Naive thymus-derived CD4-positive, alpha-beta T cell (primary cell): ENCODE results near the gene CFAP410. TPM values are rescaled to one million over a fixed set of nuclear protein-coding genes. Genes with fewer than 3 reads are reported as not detected.

Source experiments
- ATAC-seq: fragments of 150-1000 bp; cut with Tn5 transposase; 2 replicates; pipeline ENCODE4 v1.10.0; 2021; ENCODE audit warnings: mild to moderate bottlenecking, moderate library complexity
- CTCF ChIA-PET: fragments of 350-600 bp; sonication (Branson Sonifier 250); formaldehyde crosslinking; loops from one replicate; lab custom pipeline; 2021; ENCODE audit warnings: antibody characterized with exemption; lab: Charles Lee
- POLR2A ChIA-PET: fragments of 350-600 bp; sonication (Branson Sonifier 250); formaldehyde crosslinking; loops from one replicate; lab custom pipeline; 2021; ENCODE audit warnings: antibody characterized with exemption, inconsistent platforms; lab: Charles Lee
- DNase-seq, 9 donors: peaks; one replicate each; pipeline versions ENCODE4 v3.0.0 to v3.0.0-alpha.2; 2020 to 2022; ENCODE audit warnings: mixed read lengths in 1 of 9
- H3K27ac ChIP-seq: one replicate; pipeline ENCODE4 v1.7.0; 2013; ENCODE audit warnings: mild to moderate bottlenecking, low read depth, low read length, moderate library complexity
- H3K27me3 ChIP-seq, 2 donors: one replicate each; pipeline ENCODE4 v1.7.0; 2013; ENCODE audit warnings: low read length in 2 of 2, mild to moderate bottlenecking in 2 of 2, moderate library complexity in 2 of 2; ENCODE audit not compliant: control insufficient read depth in 2 of 2, insufficient read depth in 2 of 2
- H3K36me3 ChIP-seq, 3 experiments: 1 replicate in 2 of 3; 2 replicates in 1 of 3; pipeline ENCODE4 v1.7.0; 2013; ENCODE audit warnings: low read length in 3 of 3, mild to moderate bottlenecking in 3 of 3, moderate library complexity in 1 of 3; ENCODE audit not compliant: insufficient read depth in 3 of 3, control insufficient read depth in 2 of 3
- H3K4me1 ChIP-seq, 2 donors: one replicate each; pipeline ENCODE4 v1.7.0; 2013; ENCODE audit warnings: low read length in 2 of 2, mild to moderate bottlenecking in 2 of 2, moderate library complexity in 1 of 2; ENCODE audit not compliant: control insufficient read depth in 2 of 2, insufficient read depth in 2 of 2
- H3K4me3 ChIP-seq: 2 replicates; pipeline ENCODE4 v1.7.0; 2013; ENCODE audit warnings: mild to moderate bottlenecking, low read length
- H3K9me3 ChIP-seq, 3 experiments: 1 replicate in 2 of 3; 2 replicates in 1 of 3; pipeline ENCODE4 v1.7.0; 2013; ENCODE audit warnings: low read length in 3 of 3; ENCODE audit not compliant: control insufficient read depth in 2 of 3
- H3K27ac Mint-ChIP-seq, 9 donors: one replicate each; pipeline ENCODE4 v1.8.0; 2020 to 2022; ENCODE audit warnings: mixed read lengths in 9 of 9, mild to moderate bottlenecking in 8 of 9, moderate library complexity in 5 of 9, inconsistent platforms in 2 of 9
- H3K27me3 Mint-ChIP-seq, 5 donors: one replicate each; pipeline ENCODE4 v1.8.0; 2021 to 2022; ENCODE audit warnings: mixed read lengths in 5 of 5, mild to moderate bottlenecking in 1 of 5
- H3K36me3 Mint-ChIP-seq, 5 donors: one replicate each; pipeline ENCODE4 v1.8.0; 2020 to 2022; ENCODE audit warnings: mixed read lengths in 5 of 5, mild to moderate bottlenecking in 3 of 5, inconsistent platforms in 1 of 5
- H3K4me1 Mint-ChIP-seq, 7 donors: one replicate each; pipeline ENCODE4 v1.8.0; 2020 to 2022; ENCODE audit warnings: mixed read lengths in 7 of 7, mild to moderate bottlenecking in 3 of 7, inconsistent platforms in 1 of 7
- H3K4me3 Mint-ChIP-seq, 10 donors: one replicate each; pipeline ENCODE4 v1.8.0; 2020 to 2022; ENCODE audit warnings: mild to moderate bottlenecking in 10 of 10, mixed read lengths in 10 of 10, moderate library complexity in 6 of 10, inconsistent platforms in 2 of 10
- H3K9me3 Mint-ChIP-seq, 11 donors: one replicate each; pipeline ENCODE4 v1.8.0; 2020 to 2022; ENCODE audit warnings: mixed read lengths in 11 of 11, mild to moderate bottlenecking in 4 of 11, inconsistent platforms in 1 of 11, moderate library complexity in 1 of 11
- intact Hi-C, 2 donors: fragments of 100-400 bp; cut with micrococcal nuclease; formaldehyde crosslinking; loops; one replicate each; pipeline ENCODE4 v1.15.1; 2023
- polyA plus RNA-seq, 2 donors: library from polyadenylated mRNA; unstranded; fragments of 300-500 nt; fragmentation: Illumina TruSeq; gene quantifications; one replicate each; pipeline ENCODE4 v1.2.3, GENCODE V29; 2021
- total RNA-seq, 6 experiments: library from RNA in 5 of 6; stranded (reverse) in 5 of 6; gene quantifications; 1 replicate in 5 of 6; 2 replicates in 1 of 6; pipeline ENCODE4 v1.2.3 and lab custom pipeline; 2021 to 2026

CFAP410 gene
- total and polyA plus RNA-seq, 7 experiments from 2014 or later, result 20.8 to 66.7 (median 46.9) TPM

- peak within 1 kb of the TSS; percentile 55 for H3K27ac ChIP-seq
- H3K27ac Mint-ChIP-seq, result peak within 1 kb of the TSS; percentile 57 to 85 (median 72)
- H3K4me3 ChIP-seq, result peak within 1 kb of the TSS; percentile 40
- H3K27me3 ChIP-seq, result no peaks in the 10 kb centered on the region
- H3K4me3 Mint-ChIP-seq, result peak within 1 kb of the TSS; percentile 78 to 90 (median 84)
- H3K9me3 Mint-ChIP-seq, result peaks cover 0 to 2% (median 0%) of the 10 kb centered on the region in 11 donors
- ChIA-PET CTCF (interaction anchor here (0.7 kb wide), 1 partner anchor 13 kb away, joined by 3 read pairs; no protein-coding TSS in a partner anchor), POLR2A (interaction anchor here (1.0 to 3.5 kb wide), 3 partner anchors 11 to 27 kb away, joined by 3 to 37 read pairs (median 5); partner anchors contain the start of gene CFAP410)
- peaks cover 33 to 59% (median 51%) of the 10 kb centered on the region in 7 donors for H3K4me1 Mint-ChIP-seq
- peaks cover 0 to 20% (median 0%) of the 10 kb centered on the region in 5 donors for H3K27me3 Mint-ChIP-seq
- H3K36me3 Mint-ChIP-seq, result peaks cover 0 to 35% (median 3%) of the 10 kb centered on the region in 5 donors
- ATAC-seq (peak; percentile 86), DNase-seq (peak in 5 of 9 donors; percentile 44 to 61 (median 54))
- intact Hi-C loops, result no loop called here
- H3K4me1 ChIP-seq, result peaks cover 16 to 38% of the 10 kb centered on the region in 2 donors
- no peaks in the 10 kb centered on the region for H3K36me3 ChIP-seq
- H3K9me3 ChIP-seq, result no peaks in the 10 kb centered on the region
These were observed 14.2 kb upstream of the CFAP410 start, which contains the start of gene TRPM2 for GRCh38 chr21:44353191-44353970. Gene TRPM2, plus strand, starts transcription at chr21:44353621. Its CDS starts 80 bp downstream, at chr21:44353701.

- H3K27me3 Mint-ChIP-seq, result peaks cover 0 to 26% (median 0%) of the 10 kb centered on the region in 5 donors
- ChIA-PET POLR2A (interaction anchor here (1.4 to 3.5 kb wide), 2 partner anchors 13 to 26 kb away, joined by 3 to 37 read pairs; partner anchors contain the start of gene CFAP410), CTCF (no interaction called here)
- peak overlapping the region; percentile 45 to 90 (median 84) for H3K4me3 Mint-ChIP-seq
- no peaks in the 10 kb centered on the region for H3K36me3 ChIP-seq
- peaks cover 33 to 61% (median 54%) of the 10 kb centered on the region in 7 donors for H3K4me1 Mint-ChIP-seq
- H3K27ac ChIP-seq, result no peak overlapping the region
- H3K4me3 ChIP-seq, result no peak overlapping the region
- peak overlapping the region in 1 of 9 donors; percentile 14 for H3K27ac Mint-ChIP-seq
- ATAC-seq, result no peak
- H3K27me3 ChIP-seq, result no peaks in the 10 kb centered on the region
- no peak for DNase-seq
- peaks cover 16 to 38% of the 10 kb centered on the region in 2 donors for H3K4me1 ChIP-seq
- H3K36me3 Mint-ChIP-seq, result peaks cover 0 to 29% (median 3%) of the 10 kb centered on the region in 5 donors
- H3K9me3 Mint-ChIP-seq, result peaks cover 0 to 2% (median 0%) of the 10 kb centered on the region in 11 donors
- H3K9me3 ChIP-seq, result no peaks in the 10 kb centered on the region
- intact Hi-C loops, result no loop called here
These were observed 13.2 kb upstream of the CFAP410 start for GRCh38 chr21:44352253-44352860.

GRCh38 chr21:44351535-44352252, 12.5 kb upstream of the CFAP410 start:
- ChIA-PET POLR2A (no interaction called here), CTCF (no interaction called here)
- intact Hi-C loops, result no loop called here
- H3K4me1 ChIP-seq, result peaks cover 16 to 38% of the 10 kb centered on the region in 2 donors
- Mint-ChIP-seq H3K36me3 (peaks cover 0 to 24% (median 2%) of the 10 kb centered on the region in 5 donors), H3K27me3 (peaks cover 0 to 31% (median 0%) of the 10 kb centered on the region in 5 donors), H3K4me3 (peak overlapping the region in 5 of 10 donors; percentile 37 to 86 (median 83)), H3K27ac (peak overlapping the region in 1 of 9 donors; percentile 14), H3K9me3 (peaks cover 0 to 2% (median 0%) of the 10 kb centered on the region in 11 donors), H3K4me1 (peaks cover 33 to 59% (median 55%) of the 10 kb centered on the region in 7 donors)
- no peaks in the 10 kb centered on the region for H3K27me3 ChIP-seq
- ATAC-seq, result no peak
- H3K36me3 ChIP-seq, result no peaks in the 10 kb centered on the region
- H3K27ac ChIP-seq, result no peak overlapping the region
- no peak for DNase-seq
- no peak overlapping the region for H3K4me3 ChIP-seq
- no peaks in the 10 kb centered on the region for H3K9me3 ChIP-seq

GRCh38 chr21:44350773-44351481, 11.7 kb upstream of the CFAP410 start:
- Histone ChIP-seq H3K4me3 (no peak overlapping the region), H3K4me1 (peaks cover 16 to 38% of the 10 kb centered on the region in 2 donors), H3K27ac (no peak overlapping the region), H3K36me3 (no peaks in the 10 kb centered on the region), H3K9me3 (no peaks in the 10 kb centered on the region), H3K27me3 (no peaks in the 10 kb centered on the region)
- ChIA-PET POLR2A (no interaction called here), CTCF (no interaction called here)
- DNase-seq, result no peak
- H3K36me3 Mint-ChIP-seq, result peaks cover 0 to 18% (median 0%) of the 10 kb centered on the region in 5 donors
- intact Hi-C loops, result no loop called here
- peaks cover 0 to 2% (median 0%) of the 10 kb centered on the region in 11 donors for H3K9me3 Mint-ChIP-seq
- H3K4me1 Mint-ChIP-seq, result peaks cover 33 to 52% (median 47%) of the 10 kb centered on the region in 7 donors
- no peak overlapping the region for H3K27ac Mint-ChIP-seq
- H3K4me3 Mint-ChIP-seq, result peak overlapping the region in 5 of 10 donors; percentile 9 to 61 (median 45)
- H3K27me3 Mint-ChIP-seq, result peaks cover 0 to 39% (median 0%) of the 10 kb centered on the region in 5 donors
- no peak for ATAC-seq

- peaks cover 16 to 31% of the 10 kb centered on the region in 2 donors for H3K4me1 ChIP-seq
These were observed 10.9 kb upstream of the CFAP410 start for GRCh38 chr21:44349847-44350772.

More at GRCh38 chr21:44349847-44350772, 10.9 kb upstream of the CFAP410 start:
- ATAC-seq (no peak), DNase-seq (no peak)
- intact Hi-C loops, result no loop called here
- ChIA-PET CTCF (no interaction called here), POLR2A (no interaction called here)
- Mint-ChIP-seq H3K9me3 (no peaks in the 10 kb centered on the region), H3K4me3 (peak overlapping the region in 1 of 10 donors; percentile 68), H3K27me3 (peaks cover 0 to 41% (median 0%) of the 10 kb centered on the region in 5 donors), H3K4me1 (peaks cover 27 to 44% (median 39%) of the 10 kb centered on the region in 7 donors), H3K36me3 (peaks cover 0 to 12% (median 0%) of the 10 kb centered on the region in 5 donors), H3K27ac (no peak overlapping the region)
- no peaks in the 10 kb centered on the region for H3K27me3 ChIP-seq
- H3K9me3 ChIP-seq, result no peaks in the 10 kb centered on the region
- no peak overlapping the region for H3K4me3 ChIP-seq
- H3K36me3 ChIP-seq, result no peaks in the 10 kb centered on the region
- no peak overlapping the region for H3K27ac ChIP-seq
